Measurements from ENCODE around the gene MTHFD1L. TPM values are rescaled to one million over a fixed set of nuclear protein-coding genes. Genes with fewer than 3 reads are reported as not detected.

MTHFD1L gene
- total RNA-seq, 4 donors from 2014 or later: 2.5 to 7.1 (median 4.2) TPM

GRCh38 chr6:150915131-150915879 lies 49.8 kb downstream of the MTHFD1L start:
- Histone ChIP-seq H3K27ac (replicated peaks in 1 of 4) (no peak overlapping the region), H3K9me3 (no peaks in the 10 kb centered on the region), H3K27me3 (no peaks in the 10 kb centered on the region), H3K4me1 (no peaks in the 10 kb centered on the region), H3K4me3 (no peak overlapping the region), H3K36me3 (peaks cover 0 to 15% (median 5%) of the 10 kb centered on the region in 4 donors)
- intact Hi-C loops (cut with DNase I): no loop called here
- WGBS: 72% methylated on average over 6 of the region's 6 CpGs
- TF ChIP-seq POLR2A (IDR thresholded peaks at IDR 0.05; ENCODE audit: low read depth) (no peak), EP300 (IDR thresholded peaks at IDR 0.05) (no peak), POLR2AphosphoS5 (IDR thresholded peaks at IDR 0.05) (no peak)
- TF ChIP-seq, protein P1, sequence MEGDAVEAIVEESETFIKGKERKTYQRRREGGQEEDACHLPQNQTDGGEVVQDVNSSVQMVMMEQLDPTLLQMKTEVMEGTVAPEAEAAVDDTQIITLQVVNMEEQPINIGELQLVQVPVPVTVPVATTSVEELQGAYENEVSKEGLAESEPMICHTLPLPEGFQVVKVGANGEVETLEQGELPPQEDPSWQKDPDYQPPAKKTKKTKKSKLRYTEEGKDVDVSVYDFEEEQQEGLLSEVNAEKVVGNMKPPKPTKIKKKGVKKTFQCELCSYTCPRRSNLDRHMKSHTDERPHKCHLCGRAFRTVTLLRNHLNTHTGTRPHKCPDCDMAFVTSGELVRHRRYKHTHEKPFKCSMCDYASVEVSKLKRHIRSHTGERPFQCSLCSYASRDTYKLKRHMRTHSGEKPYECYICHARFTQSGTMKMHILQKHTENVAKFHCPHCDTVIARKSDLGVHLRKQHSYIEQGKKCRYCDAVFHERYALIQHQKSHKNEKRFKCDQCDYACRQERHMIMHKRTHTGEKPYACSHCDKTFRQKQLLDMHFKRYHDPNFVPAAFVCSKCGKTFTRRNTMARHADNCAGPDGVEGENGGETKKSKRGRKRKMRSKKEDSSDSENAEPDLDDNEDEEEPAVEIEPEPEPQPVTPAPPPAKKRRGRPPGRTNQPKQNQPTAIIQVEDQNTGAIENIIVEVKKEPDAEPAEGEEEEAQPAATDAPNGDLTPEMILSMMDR (IDR thresholded peaks at IDR 0.05): no peak
- DNase-seq (ENCODE audit: extremely low spot score): no peak

- H3K27ac ChIP-seq (replicated peaks in 1 of 4): no peak overlapping the region
These were observed 50.4 kb downstream of the MTHFD1L start for GRCh38 chr6:150915880-150916265.

GRCh38 chr6:150919938-150920337 lies 54.4 kb downstream of the MTHFD1L start:
- H3K9me3 ChIP-seq: no peaks in the 10 kb centered on the region
- H3K27me3 ChIP-seq: no peaks in the 10 kb centered on the region
- peaks cover 0 to 18% (median 5%) of the 10 kb centered on the region in 4 donors for H3K36me3 ChIP-seq
- no peak overlapping the region for H3K27ac ChIP-seq (replicated peaks in 1 of 4)
- 95% methylated on average over 2 of the region's 2 CpGs for WGBS
- peaks cover 0 to 6% (median 0%) of the 10 kb centered on the region in 4 donors for H3K4me1 ChIP-seq
- TF ChIP-seq POLR2AphosphoS5 (IDR thresholded peaks at IDR 0.05) (no peak), EP300 (IDR thresholded peaks at IDR 0.05) (no peak), POLR2A (IDR thresholded peaks at IDR 0.05; ENCODE audit: low read depth) (no peak)
- TF ChIP-seq, protein P1 (IDR thresholded peaks at IDR 0.05): no peak
- intact Hi-C loops (cut with DNase I): no loop called here
- H3K4me3 ChIP-seq: no peak overlapping the region
- no peak for DNase-seq (ENCODE audit: extremely low spot score)

More at GRCh38 chr6:150915880-150916265, 50.4 kb downstream of the MTHFD1L start:
- 88% methylated on average over 7 of the region's 7 CpGs for WGBS
- DNase-seq (ENCODE audit: extremely low spot score): no peak
- intact Hi-C loops (cut with DNase I): no loop called here
- Histone ChIP-seq H3K27me3 (no peaks in the 10 kb centered on the region), H3K9me3 (no peaks in the 10 kb centered on the region), H3K36me3 (peaks cover 0 to 15% (median 5%) of the 10 kb centered on the region in 4 donors), H3K4me3 (no peak overlapping the region), H3K4me1 (no peaks in the 10 kb centered on the region)
- no peak for TF ChIP-seq POLR2A (IDR thresholded peaks at IDR 0.05; ENCODE audit: low read depth)
- TF ChIP-seq EP300 (IDR thresholded peaks at IDR 0.05): no peak
- TF ChIP-seq, protein P1 (IDR thresholded peaks at IDR 0.05): no peak
- no peak for TF ChIP-seq POLR2AphosphoS5 (IDR thresholded peaks at IDR 0.05)

GRCh38 chr6:150922137-150922536 lies 56.6 kb downstream of the MTHFD1L start:
- H3K36me3 ChIP-seq: peaks cover 0 to 18% (median 5%) of the 10 kb centered on the region in 4 donors
- H3K9me3 ChIP-seq: no peaks in the 10 kb centered on the region
- peaks cover 0 to 14% (median 0%) of the 10 kb centered on the region in 4 donors for H3K4me1 ChIP-seq
- WGBS: 96% methylated on average over 2 of the region's 2 CpGs
- H3K4me3 ChIP-seq: no peak overlapping the region
- no peak for DNase-seq (ENCODE audit: extremely low spot score)
- TF ChIP-seq POLR2AphosphoS5 (IDR thresholded peaks at IDR 0.05) (no peak), POLR2A (IDR thresholded peaks at IDR 0.05; ENCODE audit: low read depth) (no peak), EP300 (IDR thresholded peaks at IDR 0.05) (no peak)
- TF ChIP-seq, protein P1 (IDR thresholded peaks at IDR 0.05): no peak
- no peak overlapping the region for H3K27ac ChIP-seq (replicated peaks in 1 of 4)
- no peaks in the 10 kb centered on the region for H3K27me3 ChIP-seq
- intact Hi-C loops (cut with DNase I): no loop called here
